NAMALWA (cell line): Measurements from ENCODE around the gene EPHA5.
"Not testable (repeated sequence)": the region's sequence is repeated elsewhere in the genome, so short reads cannot be mapped to it uniquely, and the experiment has no call there.

Experiments
- DNase-seq: peaks from one replicate; pipeline ENCODE4 v3.0.0-alpha.2; 2015; ENCODE audit warnings: low spot score

Gene EPHA5

GRCh38 chr4:65367306-65367705 is 303.0 kb downstream of the EPHA5 start:
- DNase-seq: no peak

GRCh38 chr4:65358914-65359313 is 311.4 kb downstream of the EPHA5 start:
- DNase-seq: no peak

GRCh38 chr4:65353098-65353497 is 317.2 kb downstream of the EPHA5 start:
- no peak for DNase-seq

GRCh38 chr4:65344278-65344825 is 325.9 kb downstream of the EPHA5 start:
- no peak for DNase-seq

GRCh38 chr4:65343342-65343741 is 326.9 kb downstream of the EPHA5 start:
- DNase-seq: no peak

GRCh38 chr4:65341557-65341956 is 328.7 kb downstream of the EPHA5 start:
- DNase-seq: no peak

GRCh38 chr4:65340382-65341109 is 329.7 kb downstream of the EPHA5 start:
- DNase-seq: peak; percentile 2

- DNase-seq: no peak
These were observed 332.9 kb downstream of the EPHA5 start for GRCh38 chr4:65337371-65337770.

- DNase-seq: no peak
These were observed 333.8 kb downstream of the EPHA5 start for GRCh38 chr4:65336465-65336864.

GRCh38 chr4:65316534-65316933 is 353.8 kb downstream of the EPHA5 start:
- no peak for DNase-seq

GRCh38 chr4:65311120-65311519 is 359.2 kb downstream of the EPHA5 start:
- no peak for DNase-seq

GRCh38 chr4:65310586-65310985 is 359.7 kb downstream of the EPHA5 start:
- no peak for DNase-seq

GRCh38 chr4:65308626-65309025 is 361.7 kb downstream of the EPHA5 start:
- not testable (repeated sequence) for DNase-seq

- no peak for DNase-seq
These were observed 368.1 kb downstream of the EPHA5 start for GRCh38 chr4:65302145-65302544.

- no peak for DNase-seq
These were observed 374.0 kb downstream of the EPHA5 start for GRCh38 chr4:65296246-65296645.

GRCh38 chr4:65287071-65287470 is 383.2 kb downstream of the EPHA5 start:
- DNase-seq: no peak
